GM12801 (cell line): Measurements from ENCODE around the gene ZFHX2.

Experiments used
- TF ChIP-seq, protein P1 (sequence below): IDR thresholded peaks from one replicate; pipeline ENCODE4 v1.5.1; 2011; ENCODE audit warnings: control low read depth; ENCODE audit not compliant: insufficient read length; ENCODE audit errors: extremely low read depth

Gene ZFHX2

GRCh38 chr14:23481979-23482822 lies 69.4 kb downstream of the ZFHX2 start:
- TF ChIP-seq, protein P1, sequence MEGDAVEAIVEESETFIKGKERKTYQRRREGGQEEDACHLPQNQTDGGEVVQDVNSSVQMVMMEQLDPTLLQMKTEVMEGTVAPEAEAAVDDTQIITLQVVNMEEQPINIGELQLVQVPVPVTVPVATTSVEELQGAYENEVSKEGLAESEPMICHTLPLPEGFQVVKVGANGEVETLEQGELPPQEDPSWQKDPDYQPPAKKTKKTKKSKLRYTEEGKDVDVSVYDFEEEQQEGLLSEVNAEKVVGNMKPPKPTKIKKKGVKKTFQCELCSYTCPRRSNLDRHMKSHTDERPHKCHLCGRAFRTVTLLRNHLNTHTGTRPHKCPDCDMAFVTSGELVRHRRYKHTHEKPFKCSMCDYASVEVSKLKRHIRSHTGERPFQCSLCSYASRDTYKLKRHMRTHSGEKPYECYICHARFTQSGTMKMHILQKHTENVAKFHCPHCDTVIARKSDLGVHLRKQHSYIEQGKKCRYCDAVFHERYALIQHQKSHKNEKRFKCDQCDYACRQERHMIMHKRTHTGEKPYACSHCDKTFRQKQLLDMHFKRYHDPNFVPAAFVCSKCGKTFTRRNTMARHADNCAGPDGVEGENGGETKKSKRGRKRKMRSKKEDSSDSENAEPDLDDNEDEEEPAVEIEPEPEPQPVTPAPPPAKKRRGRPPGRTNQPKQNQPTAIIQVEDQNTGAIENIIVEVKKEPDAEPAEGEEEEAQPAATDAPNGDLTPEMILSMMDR = no peak

DNA sequence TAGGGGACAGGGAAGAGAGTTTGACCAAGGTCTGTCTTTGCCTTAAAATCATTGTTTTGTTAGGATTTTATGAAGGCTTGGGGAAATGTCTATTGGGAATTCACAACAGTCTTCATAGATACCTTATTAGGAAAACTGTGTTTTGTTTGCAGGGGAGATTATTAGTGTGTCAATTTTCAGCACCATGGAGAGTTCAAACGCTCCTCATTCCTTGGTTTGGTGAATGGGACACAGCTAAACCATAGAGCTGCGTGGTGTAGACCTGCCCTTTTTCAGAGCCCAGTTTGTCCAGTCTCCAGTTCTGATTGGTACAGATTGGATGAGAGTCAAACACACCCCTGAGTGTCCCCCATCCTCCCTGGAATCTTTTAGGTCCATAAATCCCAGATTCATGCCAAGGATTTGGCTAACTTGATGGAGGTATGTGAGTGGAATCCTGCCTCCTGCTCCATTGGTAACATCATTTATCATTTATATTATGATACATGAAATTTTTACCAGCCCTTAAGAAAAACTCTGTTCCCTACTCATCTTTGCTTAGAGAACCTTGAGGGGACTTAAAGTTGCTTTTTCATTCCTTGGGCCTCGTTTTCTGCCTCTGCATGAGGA lies 70.1 kb downstream of the ZFHX2 start:
- TF ChIP-seq, protein P1 = no peak

DNA sequence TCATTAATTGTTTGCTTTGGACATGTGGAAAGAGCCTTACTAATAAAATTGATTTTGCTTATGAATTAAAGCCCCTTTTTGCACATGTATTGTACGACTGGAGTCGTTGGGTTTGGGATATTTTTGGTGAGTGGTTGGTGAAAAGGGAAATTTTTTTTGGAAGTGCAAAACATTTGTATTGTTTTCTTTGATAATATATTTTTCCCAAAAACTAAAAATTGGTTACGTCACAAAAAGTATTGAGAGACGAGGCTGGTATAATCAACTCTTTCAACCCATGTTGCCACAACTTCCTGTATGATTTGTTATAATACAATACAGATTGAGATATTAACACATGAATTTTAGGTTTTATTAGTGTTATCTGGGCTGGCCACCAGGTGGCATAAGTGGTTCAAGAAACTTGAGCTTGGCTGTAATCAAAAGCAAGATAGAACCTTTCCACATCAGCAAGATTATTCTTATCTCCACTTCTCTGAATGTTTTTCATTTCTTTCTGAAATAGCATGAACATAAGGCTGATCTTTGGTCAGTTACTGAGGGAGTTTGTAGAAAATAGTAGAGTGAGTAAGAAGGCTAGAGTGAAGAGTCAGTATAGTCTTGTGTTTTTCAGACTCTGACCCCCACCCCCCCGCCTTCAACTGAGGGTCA lies 73.3 kb downstream of the ZFHX2 start:
- TF ChIP-seq, protein P1 = no peak

GRCh38 chr14:23470947-23471346 lies 80.6 kb downstream of the ZFHX2 start:
- TF ChIP-seq, protein P1 = no peak
